ENCODE results near the gene RAB40B. TPM values are rescaled to one million over a fixed set of nuclear protein-coding genes. Genes with fewer than 3 reads are reported as not detected.
A peak's percentile ranks its signal among the peaks of the same experiment; 100 is the strongest.

Gene RAB40B
- total and polyA plus RNA-seq, 8 donors: 3.4 to 15.8 (median 6.5) TPM

DNA sequence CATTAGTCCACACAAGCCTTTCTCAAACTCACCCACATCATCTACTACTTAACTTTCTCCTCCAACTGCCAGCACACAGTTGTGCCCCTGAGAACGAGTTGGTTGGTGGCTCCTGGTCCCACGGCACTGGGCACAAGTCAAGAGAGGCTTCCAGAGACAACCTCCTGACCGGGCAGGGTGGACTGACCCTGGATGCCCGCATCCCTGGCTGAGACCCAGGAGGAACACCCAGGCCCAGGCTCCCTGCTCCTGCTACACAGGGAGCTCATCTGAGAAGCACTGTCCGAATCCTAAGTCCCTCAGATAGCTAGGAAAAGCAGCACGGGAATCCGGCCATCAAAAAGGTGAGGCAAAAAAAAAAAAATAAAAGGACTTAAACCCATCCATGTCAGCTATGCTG lies 79.3 kb downstream of the RAB40B start:
- H3K36me3 ChIP-seq: peaks cover 8 to 74% (median 32%) of the 10 kb centered on the region in 3 donors

GRCh38 chr17:82616021-82616711 lies 82.3 kb downstream of the RAB40B start:
- Histone ChIP-seq H3K27me3 (no peaks in the 10 kb centered on the region), H3K36me3 (peaks cover 5 to 63% (median 21%) of the 10 kb centered on the region in 3 donors), H3K4me3 (no peak overlapping the region), H3K4me1 (no peaks in the 10 kb centered on the region), H3K27ac (no peak overlapping the region), H3K9me3 (no peaks in the 10 kb centered on the region)
- DNase-seq (peak in 1 of 6 donors; percentile 50), FAIRE-seq (no peak), ATAC-seq (no peak)
- 84 to 86% methylated on average over 22 of the region's 22 CpGs for WGBS, 2 donors
- intact Hi-C loops (cut with DNase I): no loop called here
- no peak for TF ChIP-seq CTCF (IDR thresholded peaks at IDR 0.05)

More for the DNA sequence above, 79.3 kb downstream of the RAB40B start:
- no peaks in the 10 kb centered on the region for H3K4me1 ChIP-seq
- ATAC-seq: no peak
- no peak for DNase-seq
- intact Hi-C loops (cut with DNase I): no loop called here
- H3K27ac ChIP-seq: no peak overlapping the region
- no peak for TF ChIP-seq CTCF (IDR thresholded peaks at IDR 0.05)
- no peaks in the 10 kb centered on the region for H3K27me3 ChIP-seq
- FAIRE-seq: no peak
- 82 to 91% methylated on average over 7 of the region's 7 CpGs for WGBS, 2 donors
- no peak overlapping the region for H3K4me3 ChIP-seq
- H3K9me3 ChIP-seq: no peaks in the 10 kb centered on the region

DNA sequence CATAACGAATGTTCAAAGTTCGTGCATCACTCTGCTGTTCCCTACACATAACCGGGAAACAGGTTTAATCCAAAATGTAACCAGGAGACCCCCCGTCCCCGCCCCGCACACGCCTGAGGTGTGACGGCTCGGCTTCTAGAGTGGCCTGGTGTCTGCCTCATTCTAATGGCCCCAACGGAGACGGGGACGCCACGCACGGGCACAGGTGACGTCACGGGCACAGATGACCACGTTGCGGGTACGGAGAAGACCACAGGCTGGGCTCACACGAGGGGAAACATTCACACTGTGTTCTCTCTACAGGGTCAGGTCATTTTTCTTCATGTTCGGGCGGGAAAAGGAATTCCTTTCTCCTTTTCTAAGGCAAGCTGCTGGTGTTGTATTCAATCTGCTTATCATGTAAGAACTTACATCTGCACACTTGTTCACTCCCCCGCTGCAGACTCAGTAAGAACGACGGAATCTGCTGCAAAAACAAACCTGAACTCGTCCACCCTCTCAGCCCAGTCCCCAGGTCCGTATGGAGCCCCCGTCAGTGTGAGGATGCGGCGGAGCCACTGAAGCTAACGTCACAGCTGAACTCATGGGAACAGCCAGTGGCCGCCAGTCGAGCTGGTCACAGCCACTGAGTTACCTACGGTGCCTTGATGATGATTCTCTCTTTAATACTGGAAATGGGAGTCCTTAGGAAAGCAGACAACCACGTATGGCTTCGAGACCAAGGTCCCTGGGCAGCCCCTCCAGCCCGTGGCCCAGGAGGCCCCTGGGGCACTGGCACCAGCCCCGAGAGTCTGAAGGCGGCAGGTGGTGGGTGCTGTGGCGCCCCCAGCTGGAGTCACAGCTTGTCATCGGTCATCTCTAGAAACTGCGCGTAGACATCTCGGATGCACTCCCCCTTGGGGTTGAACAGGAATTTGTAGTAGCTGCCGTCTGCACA lies 83.1 kb downstream of the RAB40B start:
- no peak for ATAC-seq
- no peaks in the 10 kb centered on the region for H3K9me3 ChIP-seq
- intact Hi-C loops (cut with DNase I): no loop called here
- H3K27me3 ChIP-seq: no peaks in the 10 kb centered on the region
- DNase-seq: peak in 1 of 6 donors; percentile 50
- H3K4me1 ChIP-seq: no peaks in the 10 kb centered on the region
- 92% methylated on average over 45 of the region's 45 CpGs for WGBS, 2 donors
- FAIRE-seq: no peak
- no peak for TF ChIP-seq CTCF (IDR thresholded peaks at IDR 0.05)
- H3K4me3 ChIP-seq: no peak overlapping the region
- H3K27ac ChIP-seq: no peak overlapping the region
- peaks cover 4 to 56% (median 18%) of the 10 kb centered on the region in 3 donors for H3K36me3 ChIP-seq

GRCh38 chr17:82614095-82614631 lies 84.3 kb downstream of the RAB40B start:
- Histone ChIP-seq H3K27me3 (no peaks in the 10 kb centered on the region), H3K9me3 (no peaks in the 10 kb centered on the region), H3K36me3 (peaks cover 4 to 44% (median 18%) of the 10 kb centered on the region in 3 donors), H3K4me1 (no peaks in the 10 kb centered on the region), H3K27ac (no peak overlapping the region), H3K4me3 (no peak overlapping the region)
- 95 to 96% methylated on average over 8 to 21 of the region's 22 CpGs for WGBS, 2 donors
- DNase-seq: peak in 1 of 6 donors; percentile 49
- no peak for TF ChIP-seq CTCF (IDR thresholded peaks at IDR 0.05)
- intact Hi-C loops (cut with DNase I): no loop called here
- ATAC-seq: no peak
- FAIRE-seq: no peak
